Prostate gland (tissue), 2 donors: ENCODE data around the gene TMEM135. TPM values are rescaled to one million over a fixed set of nuclear protein-coding genes. Genes with fewer than 3 reads are reported as not detected.
A peak's percentile ranks its signal among the peaks of the same experiment; 100 is the strongest.

Experiments used
- DNase-seq: peaks from one replicate; pipeline ENCODE4 v3.0.0-alpha.2; 2019; ENCODE audit warnings: low spot score
- H3K27ac ChIP-seq, 2 donors: fragments of 200-600 bp; sonication (generic); 2 replicates each; pipeline ENCODE4 v1.5.1; 2017 to 2019
- H3K27me3 ChIP-seq: fragments of 200-600 bp; sonication (generic); replicated peaks from 2 replicates; pipeline ENCODE4 v1.5.1; 2019; ENCODE audit not compliant: insufficient read depth
- H3K36me3 ChIP-seq, 2 donors: fragments of 200-600 bp; sonication (generic); 1 replicate in 1 of 2; 2 replicates in 1 of 2; pipeline versions ENCODE4 v1.5.1 to v1.8.1; 2017 to 2019
- H3K4me1 ChIP-seq: fragments of 200-600 bp; sonication (generic); replicated peaks from 2 replicates; pipeline ENCODE4 v1.5.1; 2019
- H3K4me3 ChIP-seq, 2 donors: fragments of 200-600 bp; sonication (generic); 2 replicates each; pipeline ENCODE4 v1.5.1; 2017 to 2019
- H3K9me3 ChIP-seq: fragments of 200-600 bp; sonication (generic); 2 replicates; pipeline ENCODE4 v1.5.1; 2017
- POLR2A ChIP-seq: fragments of 450-650 bp; IDR thresholded peaks from one replicate; pipeline ENCODE4 v1.6.1; 2016; ENCODE audit warnings: antibody characterized with exemption, mild to moderate bottlenecking
- POLR2AphosphoS5 ChIP-seq: sonication (generic); formaldehyde crosslinking; IDR thresholded peaks from one replicate; pipeline ENCODE4 v1.6.1; 2017; ENCODE audit warnings: antibody characterized with exemption
- WGBS: methylation state at CpG from one replicate; pipeline ENCODE4 v1.1.5; 2018; 5-methylcytosine and 5-hydroxymethylcytosine counted together
- intact Hi-C: fragments of 100-400 bp; cut with DNase I; formaldehyde crosslinking; loops from one replicate; pipeline ENCODE4 v1.14.2; 2022
- total RNA-seq, 2 donors: library from RNA; depleted of rRNA; stranded (reverse); fragments of >200 nt; gene quantifications; one replicate each; pipeline ENCODE4 v1.1.0, GENCODE V29; 2016
- TF ChIP-seq, protein P1 (sequence below), 4 experiments: fragments of 200-600 bp in 2 of 4; fragments of 450-650 bp in 2 of 4; sonication (generic) in 2 of 4; IDR thresholded peaks; 1 replicate in 3 of 4; 2 replicates in 1 of 4; pipeline ENCODE4 v1.5.1; 2016 to 2019; ENCODE audit warnings: antibody characterized with exemption in 4 of 4, mild to moderate bottlenecking in 2 of 4, moderate library complexity in 2 of 4

Gene TMEM135
- total RNA-seq, 2 donors from 2014 or later = 22.3 to 42.1 TPM

DNA sequence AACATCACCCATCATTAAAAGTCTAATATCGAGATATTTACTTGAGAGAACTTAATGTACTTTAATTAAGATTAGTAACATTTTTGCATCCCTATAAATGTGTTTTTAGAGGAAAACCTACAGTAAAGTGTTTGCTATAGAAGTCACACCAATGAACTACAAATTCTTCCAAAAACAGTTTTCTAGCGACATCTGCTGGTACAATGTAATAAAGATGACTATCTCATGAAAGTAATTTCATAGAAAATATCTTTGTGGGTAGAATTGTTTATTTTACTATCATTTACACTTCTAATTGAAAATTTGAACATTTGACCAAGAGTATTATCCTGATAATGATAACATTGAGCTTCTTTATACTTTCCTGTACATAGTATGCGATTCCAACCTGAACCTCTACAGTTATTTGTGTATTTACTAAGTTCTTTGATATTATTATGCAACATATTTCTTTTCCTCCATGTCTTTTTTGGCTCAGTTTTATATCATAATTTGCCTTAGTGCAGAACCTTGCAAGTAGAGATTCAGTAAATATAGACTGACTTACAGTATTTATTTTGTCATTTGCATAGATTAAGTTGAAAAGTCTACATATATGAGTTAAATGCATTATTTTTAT, 252.7 kb downstream of the TMEM135 start:
- no peaks in the 10 kb centered on the region for H3K27me3 ChIP-seq
- H3K36me3 ChIP-seq = no peaks in the 10 kb centered on the region
- TF ChIP-seq, protein P1, sequence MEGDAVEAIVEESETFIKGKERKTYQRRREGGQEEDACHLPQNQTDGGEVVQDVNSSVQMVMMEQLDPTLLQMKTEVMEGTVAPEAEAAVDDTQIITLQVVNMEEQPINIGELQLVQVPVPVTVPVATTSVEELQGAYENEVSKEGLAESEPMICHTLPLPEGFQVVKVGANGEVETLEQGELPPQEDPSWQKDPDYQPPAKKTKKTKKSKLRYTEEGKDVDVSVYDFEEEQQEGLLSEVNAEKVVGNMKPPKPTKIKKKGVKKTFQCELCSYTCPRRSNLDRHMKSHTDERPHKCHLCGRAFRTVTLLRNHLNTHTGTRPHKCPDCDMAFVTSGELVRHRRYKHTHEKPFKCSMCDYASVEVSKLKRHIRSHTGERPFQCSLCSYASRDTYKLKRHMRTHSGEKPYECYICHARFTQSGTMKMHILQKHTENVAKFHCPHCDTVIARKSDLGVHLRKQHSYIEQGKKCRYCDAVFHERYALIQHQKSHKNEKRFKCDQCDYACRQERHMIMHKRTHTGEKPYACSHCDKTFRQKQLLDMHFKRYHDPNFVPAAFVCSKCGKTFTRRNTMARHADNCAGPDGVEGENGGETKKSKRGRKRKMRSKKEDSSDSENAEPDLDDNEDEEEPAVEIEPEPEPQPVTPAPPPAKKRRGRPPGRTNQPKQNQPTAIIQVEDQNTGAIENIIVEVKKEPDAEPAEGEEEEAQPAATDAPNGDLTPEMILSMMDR (IDR thresholded peaks at IDR 0.05) = peak; percentile 52 to 75 (median 71)
- TF ChIP-seq POLR2A (no peak), POLR2AphosphoS5 (no peak)
- 5% methylated on average over 3 of the region's 3 CpGs for WGBS
- no peak overlapping the region for H3K27ac ChIP-seq
- intact Hi-C loops = loop anchor here (1.0 to 5.0 kb wide), 3 partner anchors 333 to 420 kb away; partner anchors contain the start of gene FZD4
- H3K9me3 ChIP-seq = no peaks in the 10 kb centered on the region
- no peak overlapping the region for H3K4me3 ChIP-seq
- DNase-seq = no peak
- H3K4me1 ChIP-seq = no peaks in the 10 kb centered on the region

DNA sequence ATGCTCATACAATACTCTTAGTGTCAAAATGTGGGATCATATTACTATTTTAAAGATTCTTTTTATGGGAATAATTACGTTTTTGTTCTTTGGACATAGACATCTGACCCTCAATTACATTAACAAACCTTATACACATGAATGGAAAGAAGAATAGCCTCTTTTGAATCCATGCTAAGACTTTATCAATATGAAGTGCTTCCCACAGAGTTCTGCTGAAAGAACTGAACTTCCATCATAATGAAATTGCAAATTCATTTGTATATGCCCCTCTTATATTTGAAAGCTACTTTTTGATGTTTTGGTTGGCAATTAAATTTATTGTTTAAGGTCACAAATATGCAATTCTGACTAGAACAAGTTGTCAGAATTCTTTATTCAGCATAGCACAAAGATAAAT, 254.9 kb downstream of the TMEM135 start:
- intact Hi-C loops = loop anchor here (5.0 kb wide), 1 partner anchor 335 kb away; the partner anchor contains the start of gene FZD4
- DNase-seq = no peak
- H3K36me3 ChIP-seq = no peaks in the 10 kb centered on the region
- no peak overlapping the region for H3K4me3 ChIP-seq
- no peaks in the 10 kb centered on the region for H3K9me3 ChIP-seq
- H3K27me3 ChIP-seq = no peaks in the 10 kb centered on the region
- no peak overlapping the region for H3K27ac ChIP-seq
- H3K4me1 ChIP-seq = no peaks in the 10 kb centered on the region
- WGBS = 0% methylated on average over 1 of the region's 1 CpG
- TF ChIP-seq, protein P1 (IDR thresholded peaks at IDR 0.05) = no peak
- TF ChIP-seq POLR2A = no peak

DNA sequence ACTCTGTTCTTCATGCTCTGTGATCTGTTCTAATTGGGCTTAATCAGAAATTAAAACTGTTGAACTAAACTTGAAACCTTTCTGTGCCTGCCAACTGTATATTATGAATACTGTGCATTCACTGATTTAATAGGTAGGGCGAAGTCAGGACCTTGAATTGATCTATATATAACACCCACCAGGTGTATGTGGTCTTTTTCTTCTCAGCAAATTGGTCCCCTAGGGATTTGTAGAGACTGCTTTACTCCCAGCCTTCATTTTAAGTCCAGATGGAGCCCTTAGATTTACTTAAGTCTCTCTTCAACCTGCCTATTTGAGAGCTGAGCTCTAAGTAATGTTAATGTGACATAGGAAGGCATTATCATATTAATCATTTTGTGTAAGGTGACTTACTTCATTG, 257.5 kb downstream of the TMEM135 start:
- no peak for TF ChIP-seq POLR2A
- no peak for TF ChIP-seq POLR2AphosphoS5
- TF ChIP-seq, protein P1 (IDR thresholded peaks at IDR 0.05) = no peak

DNA sequence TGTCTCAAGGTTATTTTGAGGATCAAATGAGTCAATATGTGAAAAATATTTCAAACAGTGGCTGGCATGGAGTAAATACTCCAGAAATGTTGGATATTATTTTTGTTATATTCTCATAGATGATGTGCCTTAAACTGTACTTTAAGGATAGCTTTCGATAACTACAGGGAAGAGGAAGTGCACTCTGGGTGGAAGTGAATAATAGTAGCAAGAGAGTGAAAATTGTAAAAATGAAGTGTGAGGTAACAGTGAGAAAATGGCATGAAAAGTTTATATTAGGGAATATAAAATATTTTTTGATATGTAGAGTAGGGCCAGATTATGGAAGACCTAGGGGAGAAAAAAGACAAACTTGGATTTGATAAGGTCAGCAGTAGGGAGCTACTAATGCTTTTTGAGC, 258.9 kb downstream of the TMEM135 start:
- H3K4me1 ChIP-seq = no peaks in the 10 kb centered on the region
- no peak for DNase-seq
- intact Hi-C loops = no loop called here
- no peaks in the 10 kb centered on the region for H3K9me3 ChIP-seq
- 87% methylated on average over 1 of the region's 1 CpG for WGBS
- H3K4me3 ChIP-seq = no peak overlapping the region
- H3K27ac ChIP-seq = no peak overlapping the region
- no peaks in the 10 kb centered on the region for H3K27me3 ChIP-seq
- TF ChIP-seq, protein P1 (IDR thresholded peaks at IDR 0.05) = no peak
- no peak for TF ChIP-seq POLR2A
- no peak for TF ChIP-seq POLR2AphosphoS5
- no peaks in the 10 kb centered on the region for H3K36me3 ChIP-seq

More for the DNA sequence above, 257.5 kb downstream of the TMEM135 start:
- WGBS = 100% methylated on average over 1 of the region's 1 CpG
- no peak for DNase-seq
- H3K27ac ChIP-seq = no peak overlapping the region
- no peaks in the 10 kb centered on the region for H3K4me1 ChIP-seq
- no peaks in the 10 kb centered on the region for H3K36me3 ChIP-seq
- H3K9me3 ChIP-seq = no peaks in the 10 kb centered on the region
- H3K27me3 ChIP-seq = no peaks in the 10 kb centered on the region
- no peak overlapping the region for H3K4me3 ChIP-seq
- intact Hi-C loops = no loop called here

DNA sequence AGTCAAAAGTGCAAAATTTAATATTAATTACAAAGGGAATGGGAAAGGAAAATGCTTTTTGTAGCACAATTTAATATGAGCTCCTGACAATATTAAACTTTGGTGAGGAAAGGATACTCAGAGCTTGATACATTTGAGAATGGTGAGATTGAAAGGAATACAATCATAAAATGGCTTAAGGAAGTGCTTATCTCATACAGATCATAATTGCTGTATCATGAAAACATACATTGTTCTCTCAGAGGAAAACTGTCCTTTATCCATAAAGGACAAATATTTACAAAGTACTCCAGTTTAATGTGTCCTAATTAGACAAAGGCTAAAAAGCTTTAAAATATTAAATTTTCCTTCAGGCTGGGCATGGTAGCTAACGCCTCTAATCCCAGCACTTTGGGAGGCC, 260.4 kb downstream of the TMEM135 start:
- Histone ChIP-seq H3K27me3 (no peaks in the 10 kb centered on the region), H3K4me3 (no peak overlapping the region), H3K36me3 (no peaks in the 10 kb centered on the region), H3K4me1 (no peaks in the 10 kb centered on the region), H3K9me3 (no peaks in the 10 kb centered on the region), H3K27ac (no peak overlapping the region)
- WGBS = 72% methylated on average over 1 of the region's 1 CpG
- intact Hi-C loops = no loop called here
- no peak for DNase-seq
- no peak for TF ChIP-seq POLR2A
- TF ChIP-seq POLR2AphosphoS5 = no peak
- TF ChIP-seq, protein P1 (IDR thresholded peaks at IDR 0.05) = no peak
